ENCODE data around the gene MARCHF6. TPM values are rescaled to one million over a fixed set of nuclear protein-coding genes. Genes with fewer than 3 reads are reported as not detected.
A peak's percentile ranks its signal among the peaks of the same experiment; 100 is the strongest.

Gene MARCHF6
- total and polyA plus RNA-seq, 9 of the 15 experiments (the other 6 are each of a cell fraction or from before 2014, with no cell fraction given): 74.1 to 456 (median 116) TPM

GRCh38 chr5:10353241-10354047, at the start of gene MARCHF6 (continued):
- peak; percentile 81 for TF ChIP-seq ZBTB9 (CRISPR knock-in tag; IDR thresholded peaks at IDR 0.05)
- peak; percentile 90; the same call in 1 of the 2 replicates for TF ChIP-seq KAT7 (CRISPR knock-in tag; IDR thresholded peaks at IDR 0.05; ENCODE audit: borderline replicate concordance)
- TF ChIP-seq RBM17 (IDR thresholded peaks at IDR 0.05; ENCODE audit: borderline replicate concordance, low read depth, low read length): no peak
- TF ChIP-seq ZFP36 (IDR thresholded peaks at IDR 0.05; ENCODE audit: low read depth, low read length, partially characterized antibody): no peak
- TF ChIP-seq MCM7 (IDR thresholded peaks at IDR 0.05): no peak
- peak; percentile 72 for TF ChIP-seq CTBP1 (IDR thresholded peaks at IDR 0.05; ENCODE audit: borderline replicate concordance)
- TF ChIP-seq ZNF780A (CRISPR knock-in tag; IDR thresholded peaks at IDR 0.05): no peak
- TF ChIP-seq MBD2 (IDR thresholded peaks at IDR 0.05; ENCODE audit: borderline replicate concordance, low read depth): peak; percentile 91
- peak; percentile 5 to 81; a peak in 1 of 4 replicates for TF ChIP-seq UBTF (IDR thresholded peaks at IDR 0.05; ENCODE audit: borderline replicate concordance in 1 of 2, low read depth in 2 of 2, low read length in 2 of 2)
- TF ChIP-seq ZMIZ1 (IDR thresholded peaks at IDR 0.05; ENCODE audit: low read depth in 2 of 2, low read length in 2 of 2): peak in 1 of 2 experiments; percentile 37; a peak in 1 of 4 replicates
- no peak for TF ChIP-seq XRCC3 (IDR thresholded peaks at IDR 0.05)
- TF ChIP-seq SAFB (IDR thresholded peaks at IDR 0.05; ENCODE audit: borderline replicate concordance, low read depth, low read length): peak; percentile 73
- TF ChIP-seq PURB (CRISPR knock-in tag; IDR thresholded peaks at IDR 0.05; ENCODE audit: low read depth): no peak
- no peak for TF ChIP-seq DEAF1 (CRISPR knock-in tag; IDR thresholded peaks at IDR 0.05)
- TF ChIP-seq POLR3A (IDR thresholded peaks at IDR 0.05; ENCODE audit: borderline replicate concordance, extremely low read depth, insufficient read depth, insufficient read length): no peak
- no peak for TF ChIP-seq ZNF347 (CRISPR knock-in tag; IDR thresholded peaks at IDR 0.05; ENCODE audit: low read depth)
- no peak for TF ChIP-seq KAT8 (IDR thresholded peaks at IDR 0.05; ENCODE audit: low read depth)
- no peak for TF ChIP-seq MECOM (CRISPR knock-in tag; IDR thresholded peaks at IDR 0.05)
- TF ChIP-seq PHF21A (IDR thresholded peaks at IDR 0.05; ENCODE audit: borderline replicate concordance, low read depth): 0 out of 2 replicates have a peak, but pooled peaks have one; percentile 50
